HG02885 (cell line): ENCODE measurements around the gene MAMDC2.
"Not testable (repeated sequence)": the region's sequence is repeated elsewhere in the genome, so short reads cannot be mapped to it uniquely, and the experiment has no call there.

ENCODE experiments used
- ATAC-seq: cut with Tn5 transposase; IDR thresholded peaks from one replicate; pipeline ENCODE4 v1.9.1; 2021; ENCODE audit warnings: mild to moderate bottlenecking; ENCODE audit not compliant: unreplicated experiment, poor library complexity

Gene MAMDC2

GRCh38 chr9:70168521-70168920 lies 124.9 kb downstream of the MAMDC2 start:
- no peak for ATAC-seq

- no peak for ATAC-seq
These were observed 125.6 kb downstream of the MAMDC2 start for GRCh38 chr9:70169222-70169621.

DNA sequence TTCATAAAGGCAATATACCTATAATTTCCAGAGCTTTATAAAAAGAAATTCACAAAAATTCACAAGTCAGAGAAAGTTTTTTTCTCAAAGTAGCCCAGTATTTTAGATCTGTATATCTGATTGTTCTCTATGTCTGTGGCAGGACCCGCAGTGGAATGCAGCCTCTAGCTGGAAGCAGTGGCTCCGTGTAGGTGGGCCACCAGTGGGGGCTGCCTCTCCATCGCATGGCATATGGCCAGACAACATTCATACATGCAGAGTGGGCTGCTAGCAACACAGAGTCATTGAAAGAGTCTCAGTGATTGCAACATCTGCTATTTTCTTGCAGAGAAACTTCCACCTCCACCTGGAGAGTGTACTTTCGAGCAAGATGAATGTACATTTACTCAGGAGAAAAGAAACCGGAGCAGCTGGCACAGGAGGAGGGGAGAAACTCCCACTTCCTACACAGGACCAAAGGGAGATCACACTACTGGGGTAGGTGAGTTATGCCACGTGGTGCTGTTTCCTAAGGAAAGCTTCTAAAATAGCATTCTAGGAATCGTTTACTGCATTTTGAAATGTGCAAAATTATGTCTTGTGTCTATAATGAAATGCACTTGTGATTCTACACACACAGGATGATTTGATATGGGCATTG lies 126.6 kb downstream of the MAMDC2 start:
- ATAC-seq = no peak

GRCh38 chr9:70172532-70172931 lies 128.9 kb downstream of the MAMDC2 start:
- ATAC-seq = no peak

DNA sequence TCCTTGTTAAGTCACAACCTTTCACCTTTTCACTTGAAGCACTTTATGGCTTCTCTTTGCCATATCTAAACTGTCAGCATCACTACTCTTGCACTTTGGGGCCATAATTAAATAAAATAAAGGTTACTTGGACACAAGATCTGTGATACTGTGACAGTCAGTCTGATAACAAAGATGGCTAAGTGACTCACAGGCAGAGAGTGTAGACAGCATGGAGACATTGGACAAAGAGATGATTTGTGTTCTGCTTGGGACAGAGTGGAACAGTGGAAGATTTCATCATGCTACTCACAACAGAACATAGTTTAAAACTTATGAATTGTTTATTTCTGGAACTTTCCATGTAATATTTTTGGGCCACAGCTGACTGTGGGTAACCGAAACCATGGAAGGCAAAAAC lies 133.5 kb downstream of the MAMDC2 start:
- no peak for ATAC-seq

- ATAC-seq = no peak
These were observed 149.1 kb downstream of the MAMDC2 start for GRCh38 chr9:70192707-70193106.

GRCh38 chr9:70195456-70195855 lies 151.8 kb downstream of the MAMDC2 start:
- ATAC-seq = no peak

DNA sequence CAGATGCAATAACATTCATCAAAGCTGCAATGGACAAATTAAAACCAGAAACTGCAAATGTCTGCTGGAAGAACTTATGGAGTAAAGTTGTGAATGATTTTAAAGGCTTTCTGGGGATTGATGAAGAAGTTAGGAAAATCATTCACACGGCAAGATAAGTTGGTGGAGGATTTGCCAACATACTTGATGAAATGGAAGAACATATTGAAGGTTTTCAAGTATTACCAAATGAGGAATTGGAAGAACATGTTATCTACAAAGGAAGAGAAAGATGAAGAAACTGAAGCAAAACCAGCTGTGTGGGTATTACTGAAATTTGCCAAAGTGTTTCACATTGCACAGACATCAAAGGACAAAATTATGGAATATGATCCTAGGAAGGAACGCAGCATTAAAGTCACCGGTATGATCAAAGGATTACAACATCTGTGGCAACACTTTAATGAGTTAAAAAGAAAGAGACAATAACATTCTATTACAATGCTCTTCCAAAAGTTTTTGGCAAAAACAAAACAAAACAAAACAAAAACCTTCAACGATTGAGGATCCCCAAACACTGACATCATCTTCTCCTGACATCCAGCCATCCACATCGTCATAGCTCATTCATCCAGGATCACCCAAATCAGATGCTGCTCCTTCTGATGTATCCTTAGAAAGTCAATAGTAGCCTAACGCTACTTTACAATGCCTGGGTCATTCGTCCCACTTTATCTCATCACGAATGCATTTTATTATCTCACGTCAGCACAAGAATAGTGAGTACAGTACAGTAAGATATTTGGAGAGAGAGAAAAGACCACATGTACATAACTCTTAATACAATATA lies 153.8 kb downstream of the MAMDC2 start:
- no peak for ATAC-seq

DNA sequence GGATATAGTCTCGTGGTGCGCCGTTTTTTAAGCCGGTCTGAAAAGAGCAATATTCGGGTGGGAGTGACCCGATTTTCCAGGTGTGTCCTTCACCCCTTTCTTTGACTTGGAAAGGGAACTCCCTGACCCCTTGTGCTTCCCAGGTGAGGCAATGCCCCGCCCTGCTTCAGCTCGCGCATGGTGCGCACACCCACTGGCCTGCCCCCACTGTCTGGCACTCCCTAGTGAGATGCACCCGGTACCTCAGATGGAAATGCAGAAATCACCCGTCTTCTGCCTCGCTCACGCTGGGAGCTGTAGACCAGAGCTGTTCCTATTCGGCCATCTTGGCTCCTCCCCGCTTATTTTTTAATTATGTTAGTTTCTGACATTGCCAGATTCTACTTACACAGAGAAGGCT lies 161.1 kb downstream of the MAMDC2 start:
- not testable (repeated sequence) for ATAC-seq

GRCh38 chr9:70205366-70206020 lies 161.8 kb downstream of the MAMDC2 start:
- ATAC-seq = no peak

- no peak for ATAC-seq
These were observed 173.4 kb downstream of the MAMDC2 start for GRCh38 chr9:70217029-70217428.

DNA sequence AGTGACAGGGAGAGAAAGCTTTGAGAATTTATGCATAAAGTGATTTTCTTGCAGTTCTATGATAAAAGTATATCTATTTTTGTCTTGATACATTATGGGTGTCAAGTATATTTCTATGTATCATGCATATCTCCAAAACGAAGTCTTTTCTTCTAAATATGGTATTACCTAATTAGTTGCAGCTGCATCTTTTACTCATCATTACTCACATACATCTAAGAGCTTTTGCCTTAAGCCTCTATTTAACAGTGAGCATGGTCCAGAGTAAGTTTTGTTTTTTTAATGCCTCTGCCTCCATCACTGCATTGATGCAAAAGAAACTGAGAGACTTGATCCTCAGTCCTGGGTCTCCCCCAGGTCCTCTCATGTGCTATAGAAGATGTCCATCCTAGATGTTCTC lies 175.1 kb downstream of the MAMDC2 start:
- no peak for ATAC-seq

DNA sequence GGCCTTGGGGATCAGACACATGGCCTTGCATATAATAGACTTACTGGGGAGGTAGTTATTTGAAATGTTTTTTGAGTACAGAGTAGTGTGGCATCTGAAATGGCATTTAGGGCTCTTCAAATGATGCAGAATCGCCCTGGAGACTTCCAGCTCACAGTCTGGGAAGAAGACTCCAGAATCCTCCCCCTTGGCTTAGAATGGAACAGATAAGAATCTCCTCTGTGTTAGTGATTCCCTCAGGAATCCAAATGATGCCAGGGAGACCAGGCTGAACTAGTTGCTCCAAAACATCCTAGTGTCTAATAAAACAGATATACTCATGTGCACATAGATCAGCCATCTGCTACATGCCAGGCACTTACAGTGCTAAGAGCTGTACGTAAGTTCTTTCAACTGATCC lies 176.6 kb downstream of the MAMDC2 start:
- ATAC-seq = no peak

GRCh38 chr9:70222354-70222753 lies 178.7 kb downstream of the MAMDC2 start:
- no peak for ATAC-seq

DNA sequence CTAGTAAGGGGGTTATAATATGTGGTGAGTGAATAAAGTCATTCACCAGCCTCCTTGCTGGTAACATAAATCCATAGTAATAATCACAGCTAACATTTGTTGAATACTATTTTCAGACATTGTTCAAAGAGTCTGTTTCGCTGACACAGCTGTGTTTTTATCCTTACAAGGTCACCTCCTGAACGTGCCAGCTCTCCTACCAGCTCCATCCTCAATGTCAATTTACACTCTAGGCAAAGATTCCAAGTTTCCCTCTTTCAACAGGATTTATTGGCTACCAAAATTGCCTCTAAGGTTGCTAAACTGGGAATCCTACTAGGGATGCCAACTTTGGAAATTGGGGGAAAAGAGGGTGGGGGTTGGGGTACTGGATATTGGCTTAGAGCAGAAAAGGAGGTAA lies 184.5 kb downstream of the MAMDC2 start:
- no peak for ATAC-seq

DNA sequence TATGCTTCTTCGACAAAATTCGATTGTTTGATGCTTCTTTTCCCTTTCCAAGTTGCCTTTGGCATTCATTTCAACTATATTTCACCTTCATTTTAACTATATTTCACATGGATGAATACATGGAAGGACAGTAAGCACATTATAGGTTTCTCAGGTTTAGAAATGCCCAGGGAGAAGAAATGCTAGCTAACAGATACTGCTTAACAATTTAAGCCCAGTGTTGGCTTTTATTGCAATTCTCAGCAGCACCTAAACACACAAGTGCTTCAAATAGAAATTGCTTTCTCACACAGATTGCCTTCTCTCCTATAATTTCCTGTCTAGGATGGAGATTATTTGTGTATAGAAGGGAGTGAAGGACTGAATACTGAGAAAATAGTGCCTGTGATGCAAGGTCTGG lies 185.0 kb downstream of the MAMDC2 start:
- no peak for ATAC-seq

GRCh38 chr9:70229026-70229425 lies 185.4 kb downstream of the MAMDC2 start:
- no peak for ATAC-seq

DNA sequence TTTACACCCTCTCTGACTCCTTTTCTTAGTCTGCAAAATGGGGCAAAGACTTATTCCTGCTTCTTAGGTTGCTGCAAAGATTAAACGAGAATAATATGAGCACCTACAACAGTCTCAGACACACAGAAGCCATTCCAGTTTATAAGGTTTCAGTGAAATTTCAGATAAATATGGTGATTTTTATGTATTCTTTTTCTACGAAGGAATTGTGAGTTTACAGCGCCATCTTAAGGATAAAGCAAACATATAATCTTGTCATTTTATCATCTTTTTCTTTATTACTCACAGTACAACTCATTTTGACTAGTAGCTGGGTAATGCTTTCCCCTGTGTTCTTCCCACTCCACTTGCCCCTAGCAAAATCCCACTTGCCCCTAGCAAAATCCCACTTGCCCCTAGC lies 185.9 kb downstream of the MAMDC2 start:
- no peak for ATAC-seq

- ATAC-seq = no peak
These were observed 188.8 kb downstream of the MAMDC2 start for GRCh38 chr9:70232476-70232875.

DNA sequence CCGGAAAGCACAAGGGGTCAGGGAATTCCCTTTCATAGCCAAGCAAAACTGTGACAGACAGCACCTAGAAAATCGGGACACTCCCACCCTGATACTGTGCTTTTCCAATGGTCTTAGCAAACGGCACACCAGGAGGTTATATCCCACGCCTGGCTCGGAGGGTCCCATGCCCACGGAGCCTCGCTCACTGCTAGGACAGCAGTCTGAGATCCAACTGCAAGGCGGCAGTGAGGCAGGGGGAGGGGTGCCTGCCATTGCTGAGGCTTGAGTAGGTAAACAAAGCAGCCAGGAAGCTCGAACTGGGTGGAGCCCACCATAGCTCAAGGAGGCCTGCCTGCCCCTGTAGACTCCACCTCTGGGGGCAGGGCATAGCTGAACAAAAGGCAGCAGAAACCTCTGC lies 190.6 kb downstream of the MAMDC2 start:
- ATAC-seq = not testable (repeated sequence)

- ATAC-seq = not testable (repeated sequence)
These were observed 202.3 kb downstream of the MAMDC2 start for GRCh38 chr9:70245952-70246351.
